ENCODE results near the gene EPHA4.

EPHA4 gene

DNA sequence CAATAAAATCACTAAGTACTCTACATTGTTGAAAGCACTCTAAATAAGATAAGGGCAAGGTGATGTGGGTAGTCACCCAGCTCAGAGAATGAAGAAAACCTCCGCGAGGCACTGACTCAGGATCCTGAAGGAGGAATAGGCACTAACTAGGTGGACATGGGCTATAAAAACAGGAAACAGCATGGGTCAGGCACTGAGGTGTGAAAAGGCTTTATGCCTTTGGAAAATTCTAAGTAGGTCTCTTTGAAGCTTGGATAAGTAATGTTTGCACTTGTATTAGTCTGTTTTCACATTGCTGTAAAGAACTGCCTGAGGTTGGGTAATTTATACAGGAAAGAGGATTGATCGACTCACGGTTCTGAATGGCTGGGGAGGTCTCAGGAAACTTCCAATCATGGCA, 161.6 kb downstream of the EPHA4 start:
- no peak for DNase-seq (ENCODE audit: low read depth in 2 of 2)
- no peak overlapping the region for H3K4me3 ChIP-seq (replicated peaks in 1 of 2; ENCODE audit: low read depth in 2 of 2, low read length in 2 of 2)
- TF ChIP-seq CTCF (IDR thresholded peaks at IDR 0.05; ENCODE audit: low read depth, low read length): no peak

DNA sequence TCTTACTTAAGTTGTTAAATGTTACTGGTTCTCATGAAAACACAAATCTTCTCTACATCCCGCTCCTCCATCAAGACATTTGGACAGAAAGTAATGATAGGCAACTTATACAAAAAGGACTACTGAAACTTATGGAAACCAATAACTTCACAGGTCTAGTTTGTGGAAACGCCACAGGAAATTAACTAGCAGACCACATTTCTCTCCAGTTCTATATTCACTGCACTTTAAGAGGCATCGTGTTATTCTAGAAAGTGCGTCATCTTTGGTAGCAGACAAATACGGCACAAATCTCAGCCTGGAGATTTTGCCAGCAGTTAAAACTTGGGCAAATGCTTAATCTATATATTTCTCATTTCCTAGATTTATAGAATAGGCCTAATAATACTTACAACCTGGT, 164.3 kb downstream of the EPHA4 start:
- DNase-seq (ENCODE audit: low read depth in 2 of 2): no peak
- H3K4me3 ChIP-seq (replicated peaks in 1 of 2; ENCODE audit: low read depth in 2 of 2, low read length in 2 of 2): no peak overlapping the region
- TF ChIP-seq CTCF (IDR thresholded peaks at IDR 0.05; ENCODE audit: low read depth, low read length): no peak

GRCh38 chr2:221405521-221405920, 166.6 kb downstream of the EPHA4 start:
- no peak for DNase-seq (ENCODE audit: low read depth in 2 of 2)
- H3K4me3 ChIP-seq (replicated peaks in 1 of 2; ENCODE audit: low read depth in 2 of 2, low read length in 2 of 2): no peak overlapping the region
- no peak for TF ChIP-seq CTCF (IDR thresholded peaks at IDR 0.05; ENCODE audit: low read depth, low read length)

GRCh38 chr2:221402072-221402471, 170.0 kb downstream of the EPHA4 start:
- DNase-seq (ENCODE audit: low read depth in 2 of 2): peak in 1 of 2 donors; percentile 20
- TF ChIP-seq CTCF (IDR thresholded peaks at IDR 0.05; ENCODE audit: low read depth, low read length): no peak
- H3K4me3 ChIP-seq (replicated peaks in 1 of 2; ENCODE audit: low read depth in 2 of 2, low read length in 2 of 2): no peak overlapping the region

GRCh38 chr2:221400411-221400810, 171.7 kb downstream of the EPHA4 start:
- no peak for TF ChIP-seq CTCF (IDR thresholded peaks at IDR 0.05; ENCODE audit: low read depth, low read length)
- DNase-seq (ENCODE audit: low read depth in 2 of 2): no peak
- no peak overlapping the region for H3K4me3 ChIP-seq (replicated peaks in 1 of 2; ENCODE audit: low read depth in 2 of 2, low read length in 2 of 2)

DNA sequence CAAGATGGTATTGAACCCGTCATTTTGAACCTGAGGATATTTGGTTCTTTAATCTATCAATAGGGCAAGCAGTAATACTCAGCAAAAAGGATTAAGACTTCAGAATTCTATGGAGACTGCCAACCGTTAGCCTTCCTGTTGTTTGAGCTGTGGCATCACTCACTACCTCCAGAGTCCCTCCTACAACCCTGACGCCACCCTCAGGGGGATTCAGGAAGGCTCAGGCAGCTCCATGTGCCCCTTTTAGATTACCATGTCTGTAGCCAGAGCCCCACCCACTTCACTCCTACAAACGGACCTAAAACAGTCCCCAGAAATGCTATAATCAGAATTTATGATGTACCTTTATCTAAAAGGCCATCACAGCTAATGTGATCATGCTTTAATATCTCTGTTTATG, 172.9 kb downstream of the EPHA4 start:
- no peak for TF ChIP-seq CTCF (IDR thresholded peaks at IDR 0.05; ENCODE audit: low read depth, low read length)
- H3K4me3 ChIP-seq (replicated peaks in 1 of 2; ENCODE audit: low read depth in 2 of 2, low read length in 2 of 2): no peak overlapping the region
- DNase-seq (ENCODE audit: low read depth in 2 of 2): no peak

GRCh38 chr2:221397187-221397586, 174.9 kb downstream of the EPHA4 start:
- no peak for TF ChIP-seq CTCF (IDR thresholded peaks at IDR 0.05; ENCODE audit: low read depth, low read length)
- H3K4me3 ChIP-seq (replicated peaks in 1 of 2; ENCODE audit: low read depth in 2 of 2, low read length in 2 of 2): no peak overlapping the region
- DNase-seq (ENCODE audit: low read depth in 2 of 2): no peak

Data from cardiac fibroblast (primary cell).